Measurements from ENCODE around the gene STX2. TPM values are rescaled to one million over a fixed set of nuclear protein-coding genes. Genes with fewer than 3 reads are reported as not detected.
A peak's percentile ranks its signal among the peaks of the same experiment; 100 is the strongest.

Gene STX2
- total RNA-seq, 1 donor = 43.8 TPM

- Histone ChIP-seq H4K20me1 (ENCODE audit: insufficient read depth, low read length) (no peaks in the 10 kb centered on the region), H3K9me3 (ENCODE audit: low read depth, low read length) (no peaks in the 10 kb centered on the region), H3K36me3 (ENCODE audit: insufficient read depth, low read length) (no peaks in the 10 kb centered on the region), H3K4me1 (ENCODE audit: insufficient read depth, low read length) (no peaks in the 10 kb centered on the region), H3K79me2 (ENCODE audit: insufficient read depth, low read length) (no peaks in the 10 kb centered on the region), H3K27ac (ENCODE audit: low read depth, low read length) (no peak overlapping the region), H3K27me3 (ENCODE audit: insufficient read depth, low read length) (no peaks in the 10 kb centered on the region), H3K4me2 (ENCODE audit: insufficient read depth, low read length) (no peak overlapping the region), H3K4me3 (ENCODE audit: insufficient read depth, low read length) (no peak overlapping the region), H2AFZ (ENCODE audit: low read length) (no peak overlapping the region)
- no peak for DNase-seq (ENCODE audit: insufficient read length, low spot score, missing footprints)
- TF ChIP-seq CTCF (IDR thresholded peaks at IDR 0.05; ENCODE audit: extremely low read depth, low read depth, low read length) = no peak
Measured at GRCh38 chr12:130748786-130749185, 90.3 kb downstream of the STX2 start.

GRCh38 chr12:130747867-130748740, 90.9 kb downstream of the STX2 start:
- no peak overlapping the region for H3K4me2 ChIP-seq (ENCODE audit: insufficient read depth, low read length)

GRCh38 chr12:130746546-130746945, 92.5 kb downstream of the STX2 start:
- H3K4me1 ChIP-seq (ENCODE audit: insufficient read depth, low read length) = no peaks in the 10 kb centered on the region
- no peaks in the 10 kb centered on the region for H4K20me1 ChIP-seq (ENCODE audit: insufficient read depth, low read length)
- H3K4me3 ChIP-seq (ENCODE audit: insufficient read depth, low read length) = no peak overlapping the region
- no peak for DNase-seq (ENCODE audit: insufficient read length, low spot score, missing footprints)
- H2AFZ ChIP-seq (ENCODE audit: low read length) = no peak overlapping the region
- H3K27me3 ChIP-seq (ENCODE audit: insufficient read depth, low read length) = no peaks in the 10 kb centered on the region
- no peak overlapping the region for H3K27ac ChIP-seq (ENCODE audit: low read depth, low read length)
- no peak for TF ChIP-seq CTCF (IDR thresholded peaks at IDR 0.05; ENCODE audit: extremely low read depth, low read depth, low read length)
- no peaks in the 10 kb centered on the region for H3K79me2 ChIP-seq (ENCODE audit: insufficient read depth, low read length)
- no peaks in the 10 kb centered on the region for H3K9me3 ChIP-seq (ENCODE audit: low read depth, low read length)
- H3K36me3 ChIP-seq (ENCODE audit: insufficient read depth, low read length) = no peaks in the 10 kb centered on the region
- no peak overlapping the region for H3K4me2 ChIP-seq (ENCODE audit: insufficient read depth, low read length)

More at GRCh38 chr12:130747867-130748740, 90.9 kb downstream of the STX2 start:
- Histone ChIP-seq H3K4me3 (ENCODE audit: insufficient read depth, low read length) (no peak overlapping the region), H3K9me3 (ENCODE audit: low read depth, low read length) (no peaks in the 10 kb centered on the region), H3K27ac (ENCODE audit: low read depth, low read length) (no peak overlapping the region), H2AFZ (ENCODE audit: low read length) (no peak overlapping the region), H4K20me1 (ENCODE audit: insufficient read depth, low read length) (no peaks in the 10 kb centered on the region), H3K36me3 (ENCODE audit: insufficient read depth, low read length) (no peaks in the 10 kb centered on the region), H3K79me2 (ENCODE audit: insufficient read depth, low read length) (no peaks in the 10 kb centered on the region), H3K27me3 (ENCODE audit: insufficient read depth, low read length) (no peaks in the 10 kb centered on the region), H3K4me1 (ENCODE audit: insufficient read depth, low read length) (no peaks in the 10 kb centered on the region)
- peak; percentile 84 for TF ChIP-seq CTCF (IDR thresholded peaks at IDR 0.05; ENCODE audit: extremely low read depth, low read depth, low read length)
- DNase-seq (ENCODE audit: insufficient read length, low spot score, missing footprints) = peak; percentile 88

GRCh38 chr12:130745921-130746320, 93.1 kb downstream of the STX2 start:
- no peak overlapping the region for H3K27ac ChIP-seq (ENCODE audit: low read depth, low read length)
- H3K36me3 ChIP-seq (ENCODE audit: insufficient read depth, low read length) = no peaks in the 10 kb centered on the region
- no peak for DNase-seq (ENCODE audit: insufficient read length, low spot score, missing footprints)
- H3K4me3 ChIP-seq (ENCODE audit: insufficient read depth, low read length) = no peak overlapping the region
- no peaks in the 10 kb centered on the region for H3K4me1 ChIP-seq (ENCODE audit: insufficient read depth, low read length)
- no peaks in the 10 kb centered on the region for H3K79me2 ChIP-seq (ENCODE audit: insufficient read depth, low read length)
- no peak overlapping the region for H3K4me2 ChIP-seq (ENCODE audit: insufficient read depth, low read length)
- no peaks in the 10 kb centered on the region for H3K9me3 ChIP-seq (ENCODE audit: low read depth, low read length)
- no peaks in the 10 kb centered on the region for H4K20me1 ChIP-seq (ENCODE audit: insufficient read depth, low read length)
- H2AFZ ChIP-seq (ENCODE audit: low read length) = no peak overlapping the region
- no peak for TF ChIP-seq CTCF (IDR thresholded peaks at IDR 0.05; ENCODE audit: extremely low read depth, low read depth, low read length)
- no peaks in the 10 kb centered on the region for H3K27me3 ChIP-seq (ENCODE audit: insufficient read depth, low read length)

All from osteoblast (primary cell).